Measurements from ENCODE around the gene RBM4. TPM values are rescaled to one million over a fixed set of nuclear protein-coding genes. Genes with fewer than 3 reads are reported as not detected.

Gene RBM4
- polyA plus RNA-seq, 2 of the 4 experiments (the other 2 are of a cell fraction), result 171 to 264 TPM

DNA sequence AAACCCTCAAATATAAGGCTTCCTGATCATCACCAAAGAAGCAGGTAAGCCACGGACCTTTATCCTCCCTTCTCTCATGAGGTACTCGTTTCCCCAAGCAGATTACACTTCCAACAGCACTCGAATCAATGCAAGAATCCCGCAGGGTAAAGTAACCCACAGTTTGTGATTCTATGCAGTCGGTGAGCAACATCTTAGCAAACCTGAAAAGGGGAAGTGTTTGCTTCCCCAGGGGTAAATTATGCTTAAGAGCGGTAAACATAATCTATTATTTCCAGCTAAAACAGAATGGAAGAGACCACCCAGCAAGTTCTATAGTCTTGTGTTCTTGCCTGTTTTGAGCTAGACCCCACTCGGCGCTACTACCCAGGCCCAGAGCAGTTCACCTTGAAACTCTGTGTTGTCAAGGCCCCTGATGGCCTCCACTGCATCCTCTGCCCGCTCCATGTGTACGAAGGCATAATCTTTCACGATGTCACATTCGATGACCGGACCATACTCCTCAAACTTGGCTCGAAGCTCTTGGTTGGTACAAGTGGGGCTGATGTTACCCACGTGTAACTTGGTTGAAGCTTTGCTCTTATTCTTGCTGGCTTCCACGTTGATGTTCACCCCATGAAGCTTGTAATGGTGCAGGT lies 37.9 kb downstream of the RBM4 start:
- FAIRE-seq (no peak), DNase-seq (ENCODE audit: low read depth in 1 of 2, low spot score in 1 of 2) (no peak), ATAC-seq (no peak)
- Histone ChIP-seq H3K27ac (no peak overlapping the region), H3K4me3 (no peak overlapping the region; the same call in 2 of the 3 replicates), H3K9me3 (no peaks in the 10 kb centered on the region), H3K4me1 (peaks cover 26% of the 10 kb centered on the region), H3K4me2 (peak overlapping the region; percentile 70)
- POLR2A ChIA-PET, result interaction anchor here (2.5 to 2.6 kb wide), 2 partner anchors 70 to 196 kb away, joined by 10 to 17 read pairs; partner anchors contain the start of gene DPP3
- TF ChIP-seq NFE2L2 (conservative IDR thresholded peaks at IDR 0.05; ENCODE audit: low read length) (no peak), ZNF302 (CRISPR knock-in tag; IDR thresholded peaks at IDR 0.05) (no peak), CHD2 (IDR thresholded peaks at IDR 0.05; ENCODE audit: low read length, partially characterized antibody) (no peak), EP300 (IDR thresholded peaks at IDR 0.05) (no peak), RNF2 (IDR thresholded peaks at IDR 0.05; ENCODE audit: borderline replicate concordance, low read depth) (no peak), ZC3H11A (IDR thresholded peaks at IDR 0.05) (no peak), MAX (IDR thresholded peaks at IDR 0.05) (no peak)
- 92% methylated on average over 16 of the region's 16 CpGs for WGBS (ENCODE audit: missing lambda C conversion rate)
- CTCF ChIA-PET, result interaction anchor here (0.6 to 5.7 kb wide), 7 partner anchors 39 to 288 kb away, joined by 3 to 63 read pairs (median 7); partner anchors contain the start of genes CCDC87, CCS and MRPL11

GRCh38 chr11:66676931-66677598 lies 38.6 kb downstream of the RBM4 start:
- ChIA-PET CTCF (interaction anchor here (0.6 to 5.7 kb wide), 15 partner anchors 9 to 288 kb away, joined by 3 to 63 read pairs (median 7); partner anchors contain the start of genes CCDC87, CCS, MRPL11 and NPAS4), POLR2A (interaction anchor here (0.7 to 2.6 kb wide), 16 partner anchors 8 to 291 kb away, joined by 3 to 23 read pairs (median 8); partner anchors contain the start of genes ACTN3, DPP3, MRPL11 and RBM14)
- no peak for ATAC-seq
- FAIRE-seq, result no peak
- WGBS (ENCODE audit: missing lambda C conversion rate), result 46% methylated on average over 23 of the region's 27 CpGs
- Histone ChIP-seq H3K4me1 (peaks cover 26% of the 10 kb centered on the region), H3K4me2 (peak overlapping the region; percentile 70), H3K9me3 (no peaks in the 10 kb centered on the region), H3K4me3 (peak overlapping the region; percentile 72), H3K27ac (peak overlapping the region; percentile 94 to 98)
- no peak for TF ChIP-seq CHD4 (IDR thresholded peaks at IDR 0.05; ENCODE audit: borderline replicate concordance)
- TF ChIP-seq CBX8 (IDR thresholded peaks at IDR 0.05), result no peak
- no peak for TF ChIP-seq ZFP36 (IDR thresholded peaks at IDR 0.05; ENCODE audit: borderline replicate concordance, partially characterized antibody)
- no peak for TF ChIP-seq BCL3 (IDR thresholded peaks at IDR 0.05)
- no peak for DNase-seq (ENCODE audit: low read depth in 1 of 2, low spot score in 1 of 2)

GRCh38 chr11:66677599-66678375 lies 39.3 kb downstream of the RBM4 start, which contains the start of gene RBM4B:
RBM4B (minus strand) TSS chr11:66677887; CDS start chr11:66677079, 808 bp downstream.
- POLR2A ChIA-PET, result interaction anchor here (0.7 to 2.6 kb wide), 20 partner anchors 8 to 333 kb away, joined by 3 to 23 read pairs (median 6); partner anchors contain the start of genes ACTN3, BRMS1, CCDC87 and CCS
- Histone ChIP-seq H3K4me2 (peak within 1 kb of the TSS; percentile 70), H3K4me3 (peak within 1 kb of the TSS; percentile 72), H3K27ac (peak within 1 kb of the TSS; percentile 94 to 98), H3K4me1 (peaks cover 26% of the 10 kb centered on the region), H3K9me3 (no peaks in the 10 kb centered on the region)
- ATAC-seq (peak; percentile 96), DNase-seq (ENCODE audit: low read depth in 1 of 2, low spot score in 1 of 2) (peak; percentile 96 to 97), FAIRE-seq (no peak)
- WGBS (ENCODE audit: missing lambda C conversion rate), result 3% methylated on average over 9 of the region's 61 CpGs
- CTCF ChIA-PET, result interaction anchor here (0.6 to 5.7 kb wide), 56 partner anchors 8 to 684 kb away, joined by 3 to 63 read pairs (median 5); partner anchors contain the start of genes ACTN3, C11orf86, CCDC87 and CCS
- TF ChIP-seq RARB (CRISPR knock-in tag; IDR thresholded peaks at IDR 0.05) (peak; percentile 78), HEYL (CRISPR knock-in tag; IDR thresholded peaks at IDR 0.05) (no peak), ESRRA (IDR thresholded peaks at IDR 0.05; ENCODE audit: borderline replicate concordance, low read length) (no peak), MAFK (IDR thresholded peaks at IDR 0.05; ENCODE audit: partially characterized antibody) (peak; percentile 30), ZC3H11A (IDR thresholded peaks at IDR 0.05) (no peak), SREBF2 (IDR thresholded peaks at IDR 0.05) (no peak), HES2 (IDR thresholded peaks at IDR 0.05) (no peak), KDM5A (IDR thresholded peaks at IDR 0.05) (no peak), HOXB13 (CRISPR knock-in tag; IDR thresholded peaks at IDR 0.05; ENCODE audit: low read depth) (no peak), KDM1A (IDR thresholded peaks at IDR 0.05; ENCODE audit: low read depth) (no peak), MAX (IDR thresholded peaks at IDR 0.05) (peak; percentile 88), EHMT2 (IDR thresholded peaks at IDR 0.05; ENCODE audit: low read depth) (no peak), NFE2L2 (conservative IDR thresholded peaks at IDR 0.05; ENCODE audit: low read length) (no peak), JUNB (IDR thresholded peaks at IDR 0.05) (no peak)
- TF ChIP-seq, protein P1, sequence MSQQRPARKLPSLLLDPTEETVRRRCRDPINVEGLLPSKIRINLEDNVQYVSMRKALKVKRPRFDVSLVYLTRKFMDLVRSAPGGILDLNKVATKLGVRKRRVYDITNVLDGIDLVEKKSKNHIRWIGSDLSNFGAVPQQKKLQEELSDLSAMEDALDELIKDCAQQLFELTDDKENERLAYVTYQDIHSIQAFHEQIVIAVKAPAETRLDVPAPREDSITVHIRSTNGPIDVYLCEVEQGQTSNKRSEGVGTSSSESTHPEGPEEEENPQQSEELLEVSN (IDR thresholded peaks at IDR 0.05; ENCODE audit: borderline replicate concordance, low read depth), result peak; percentile 79; the same call in 1 of the 2 replicates
- TF ChIP-seq, protein P2, sequence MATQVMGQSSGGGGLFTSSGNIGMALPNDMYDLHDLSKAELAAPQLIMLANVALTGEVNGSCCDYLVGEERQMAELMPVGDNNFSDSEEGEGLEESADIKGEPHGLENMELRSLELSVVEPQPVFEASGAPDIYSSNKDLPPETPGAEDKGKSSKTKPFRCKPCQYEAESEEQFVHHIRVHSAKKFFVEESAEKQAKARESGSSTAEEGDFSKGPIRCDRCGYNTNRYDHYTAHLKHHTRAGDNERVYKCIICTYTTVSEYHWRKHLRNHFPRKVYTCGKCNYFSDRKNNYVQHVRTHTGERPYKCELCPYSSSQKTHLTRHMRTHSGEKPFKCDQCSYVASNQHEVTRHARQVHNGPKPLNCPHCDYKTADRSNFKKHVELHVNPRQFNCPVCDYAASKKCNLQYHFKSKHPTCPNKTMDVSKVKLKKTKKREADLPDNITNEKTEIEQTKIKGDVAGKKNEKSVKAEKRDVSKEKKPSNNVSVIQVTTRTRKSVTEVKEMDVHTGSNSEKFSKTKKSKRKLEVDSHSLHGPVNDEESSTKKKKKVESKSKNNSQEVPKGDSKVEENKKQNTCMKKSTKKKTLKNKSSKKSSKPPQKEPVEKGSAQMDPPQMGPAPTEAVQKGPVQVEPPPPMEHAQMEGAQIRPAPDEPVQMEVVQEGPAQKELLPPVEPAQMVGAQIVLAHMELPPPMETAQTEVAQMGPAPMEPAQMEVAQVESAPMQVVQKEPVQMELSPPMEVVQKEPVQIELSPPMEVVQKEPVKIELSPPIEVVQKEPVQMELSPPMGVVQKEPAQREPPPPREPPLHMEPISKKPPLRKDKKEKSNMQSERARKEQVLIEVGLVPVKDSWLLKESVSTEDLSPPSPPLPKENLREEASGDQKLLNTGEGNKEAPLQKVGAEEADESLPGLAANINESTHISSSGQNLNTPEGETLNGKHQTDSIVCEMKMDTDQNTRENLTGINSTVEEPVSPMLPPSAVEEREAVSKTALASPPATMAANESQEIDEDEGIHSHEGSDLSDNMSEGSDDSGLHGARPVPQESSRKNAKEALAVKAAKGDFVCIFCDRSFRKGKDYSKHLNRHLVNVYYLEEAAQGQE (IDR thresholded peaks at IDR 0.05), result peak; percentile 81
